WTC11 (cell line): Measurements from ENCODE around the gene NKX6-2. TPM values are rescaled to one million over a fixed set of nuclear protein-coding genes. Genes with fewer than 3 reads are reported as not detected.

Source experiments
- ATAC-seq: fragments of 200-7000 bp; cut with Tn5 transposase; 2 replicates; pipeline ENCODE4 v1.10.0; 2021; ENCODE audit warnings: mild to moderate bottlenecking, moderate library complexity
- CTCF ChIA-PET: fragments of 300-600 bp; sonication (Branson Sonifier 250); formaldehyde crosslinking; loops from one replicate; lab custom pipeline; 2021; ENCODE audit warnings: antibody characterized with exemption; lab: Charles Lee
- POLR2A ChIA-PET: fragments of 350-600 bp; sonication (Branson Sonifier 250); formaldehyde crosslinking; loops from one replicate; lab custom pipeline; 2021; ENCODE audit warnings: antibody characterized with exemption; lab: Charles Lee
- DNase-seq: peaks from one replicate; pipeline ENCODE4 v3.0.0; 2021; ENCODE audit warnings: low spot score
- H3K27ac Mint-ChIP-seq: 2 replicates; pipeline ENCODE4 v1.8.0; 2021; ENCODE audit warnings: mixed read lengths
- H3K27me3 Mint-ChIP-seq: 2 replicates; pipeline ENCODE4 v1.8.0; 2021; ENCODE audit warnings: low read depth, mild to moderate bottlenecking, moderate library complexity, mixed read lengths
- H3K36me3 Mint-ChIP-seq: 2 replicates; pipeline ENCODE4 v1.8.0; 2021; ENCODE audit warnings: mixed read lengths
- H3K4me1 Mint-ChIP-seq: 2 replicates; pipeline ENCODE4 v1.8.0; 2022; ENCODE audit warnings: mixed read lengths
- H3K4me3 Mint-ChIP-seq: 2 replicates; pipeline ENCODE4 v1.8.0; 2021; ENCODE audit warnings: mild to moderate bottlenecking, moderate library complexity, mixed read lengths
- H3K9me3 Mint-ChIP-seq: 2 replicates; pipeline ENCODE4 v1.8.0; 2021; ENCODE audit warnings: mixed read lengths
- CBFB ChIP-seq: sonication (generic); formaldehyde crosslinking; IDR thresholded peaks from 2 replicates; pipeline ENCODE4 v1.8.1; 2022; ENCODE audit warnings: mild to moderate bottlenecking, low read depth, missing genetic modification reagents
- CREM ChIP-seq: sonication (generic); formaldehyde crosslinking; IDR thresholded peaks from 2 replicates; pipeline ENCODE4 v1.8.1; 2022; ENCODE audit warnings: mild to moderate bottlenecking, missing genetic modification reagents, moderate library complexity
- ELF4 ChIP-seq: sonication (generic); formaldehyde crosslinking; IDR thresholded peaks from 2 replicates; pipeline ENCODE4 v1.8.1; 2022; ENCODE audit warnings: low read depth, mild to moderate bottlenecking, moderate library complexity, missing genetic modification reagents
- FOXP1 ChIP-seq: sonication (generic); formaldehyde crosslinking; IDR thresholded peaks from 2 replicates; pipeline ENCODE4 v1.8.0; 2022; ENCODE audit warnings: missing genetic modification reagents, mild to moderate bottlenecking, moderate library complexity, borderline replicate concordance
- FOXP4 ChIP-seq: sonication (generic); formaldehyde crosslinking; IDR thresholded peaks from 2 replicates; pipeline ENCODE4 v1.8.0; 2022; ENCODE audit warnings: mild to moderate bottlenecking, missing genetic modification reagents
- GRHL2 ChIP-seq: fragments of 250-450 bp; sonication (Bioruptor Pico); IDR thresholded peaks from 2 replicates; pipeline ENCODE4 v1.8.0; 2022; ENCODE audit warnings: mild to moderate bottlenecking, moderate library complexity; ENCODE audit not compliant: insufficient replicate concordance, severe bottlenecking
- JAZF1 ChIP-seq: fragments of 250-450 bp; sonication (Bioruptor Pico); IDR thresholded peaks from 2 replicates; pipeline ENCODE4 v1.9.0; 2021; ENCODE audit warnings: moderate library complexity, mild to moderate bottlenecking, inconsistent platforms
- JUN ChIP-seq: sonication (generic); formaldehyde crosslinking; IDR thresholded peaks from 2 replicates; pipeline ENCODE4 v1.8.0; 2023; ENCODE audit warnings: mild to moderate bottlenecking, missing genetic modification reagents
- NR3C1 ChIP-seq: sonication (generic); formaldehyde crosslinking; conservative IDR thresholded peaks from 2 replicates; pipeline ENCODE4 v1.8.1; 2023; ENCODE audit warnings: low read depth, mild to moderate bottlenecking, missing genetic modification reagents
- PRRX2 ChIP-seq: fragments of 250-450 bp; sonication (Bioruptor Pico); IDR thresholded peaks from 2 replicates; pipeline ENCODE4 v1.8.0; 2021; ENCODE audit warnings: mild to moderate bottlenecking
- RORB ChIP-seq: fragments of 250-450 bp; sonication (Bioruptor Pico); IDR thresholded peaks from 2 replicates; pipeline ENCODE4 v1.9.0; 2021; ENCODE audit warnings: mild to moderate bottlenecking
- ZNF138 ChIP-seq: sonication (generic); formaldehyde crosslinking; conservative IDR thresholded peaks from 2 replicates; pipeline ENCODE4 v1.8.1; 2022; ENCODE audit warnings: mild to moderate bottlenecking, moderate library complexity, missing genetic modification reagents
- ZNF219 ChIP-seq: sonication (generic); formaldehyde crosslinking; IDR thresholded peaks from 2 replicates; pipeline ENCODE4 v1.8.0; 2023; ENCODE audit warnings: missing genetic modification reagents, mild to moderate bottlenecking, borderline replicate concordance
- ZNF423 ChIP-seq: fragments of 250-450 bp; sonication (Bioruptor Pico); IDR thresholded peaks from 2 replicates; pipeline ENCODE4 v2.1.2; 2022; ENCODE audit warnings: mild to moderate bottlenecking, moderate library complexity
- ZNF425 ChIP-seq: fragments of 250-450 bp; sonication (Bioruptor Pico); conservative IDR thresholded peaks from 2 replicates; pipeline ENCODE4 v1.9.0; 2021; ENCODE audit warnings: mild to moderate bottlenecking
- ZNF671 ChIP-seq: fragments of 250-450 bp; sonication (Bioruptor Pico); IDR thresholded peaks from 2 replicates; pipeline ENCODE4 v1.8.0; 2021; ENCODE audit warnings: mild to moderate bottlenecking
- total RNA-seq: library from RNA; stranded (reverse); gene quantifications from 3 replicates; pipeline ENCODE4 v1.2.3, GENCODE V29; 2021
- TF ChIP-seq, protein P1 (sequence below): sonication (generic); formaldehyde crosslinking; IDR thresholded peaks from 2 replicates; pipeline ENCODE4 v1.8.1; 2023; ENCODE audit warnings: mild to moderate bottlenecking, missing genetic modification reagents
- TF ChIP-seq, protein P2 (sequence below): sonication (generic); formaldehyde crosslinking; IDR thresholded peaks from 2 replicates; pipeline ENCODE4 v1.8.0; 2023; ENCODE audit warnings: mild to moderate bottlenecking, missing genetic modification reagents
- TF ChIP-seq, protein P3 (sequence below): sonication (generic); formaldehyde crosslinking; IDR thresholded peaks from 2 replicates; pipeline ENCODE4 v1.8.1; 2022; ENCODE audit warnings: missing genetic modification reagents, borderline replicate concordance
- TF ChIP-seq, protein P4 (sequence below): sonication (generic); formaldehyde crosslinking; IDR thresholded peaks from 2 replicates; pipeline ENCODE4 v1.8.0; 2022; ENCODE audit warnings: mild to moderate bottlenecking, missing genetic modification reagents
- TF ChIP-seq, protein P5 (sequence below): sonication (generic); formaldehyde crosslinking; IDR thresholded peaks from 2 replicates; pipeline ENCODE4 v1.8.1; 2022; ENCODE audit warnings: mild to moderate bottlenecking, moderate library complexity, missing genetic modification reagents

The NKX6-2 gene
- total RNA-seq, 1 experiment from 2014 or later: 0.15 TPM

DNA sequence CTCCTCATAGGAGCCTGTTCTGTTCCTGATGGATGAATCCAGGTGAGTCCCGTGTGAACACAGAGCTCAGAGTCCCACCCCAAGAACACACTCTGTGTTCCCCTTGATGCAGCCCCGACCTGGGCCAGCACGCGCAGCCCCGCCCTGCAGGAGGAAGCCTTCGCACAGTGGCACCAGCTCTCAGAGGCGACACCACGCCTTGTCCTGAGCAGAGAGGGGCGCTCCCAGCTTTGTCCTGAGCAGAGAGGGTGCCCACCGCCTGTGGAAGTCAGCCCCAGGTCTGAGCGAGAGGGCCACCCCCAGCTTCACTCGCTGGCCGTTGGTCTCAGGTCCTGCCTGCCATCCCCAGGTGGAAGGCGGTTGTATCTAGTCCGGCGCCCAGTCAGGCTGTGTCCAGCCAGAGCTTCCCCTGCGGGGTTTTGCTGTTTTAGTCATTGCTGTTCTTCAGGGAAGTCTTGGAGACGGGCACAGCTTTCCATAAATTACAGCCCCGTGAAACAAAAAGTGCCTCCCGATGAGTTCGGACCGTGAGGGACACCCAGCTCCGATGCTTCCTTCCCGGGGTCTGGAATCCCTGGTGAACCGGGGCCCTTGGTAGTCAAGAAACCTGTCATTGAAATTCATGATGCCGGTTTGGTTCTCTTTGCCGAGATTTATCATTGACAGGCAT, 43.6 kb downstream of the NKX6-2 start (continued):
- no peak for TF ChIP-seq NR3C1
- TF ChIP-seq, protein P1, sequence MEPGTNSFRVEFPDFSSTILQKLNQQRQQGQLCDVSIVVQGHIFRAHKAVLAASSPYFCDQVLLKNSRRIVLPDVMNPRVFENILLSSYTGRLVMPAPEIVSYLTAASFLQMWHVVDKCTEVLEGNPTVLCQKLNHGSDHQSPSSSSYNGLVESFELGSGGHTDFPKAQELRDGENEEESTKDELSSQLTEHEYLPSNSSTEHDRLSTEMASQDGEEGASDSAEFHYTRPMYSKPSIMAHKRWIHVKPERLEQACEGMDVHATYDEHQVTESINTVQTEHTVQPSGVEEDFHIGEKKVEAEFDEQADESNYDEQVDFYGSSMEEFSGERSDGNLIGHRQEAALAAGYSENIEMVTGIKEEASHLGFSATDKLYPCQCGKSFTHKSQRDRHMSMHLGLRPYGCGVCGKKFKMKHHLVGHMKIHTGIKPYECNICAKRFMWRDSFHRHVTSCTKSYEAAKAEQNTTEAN (CRISPR knock-in tag): no peak

GRCh38 chr10:132740588-132740987, 45.4 kb downstream of the NKX6-2 start:
- H3K36me3 Mint-ChIP-seq: no peaks in the 10 kb centered on the region
- H3K9me3 Mint-ChIP-seq: no peaks in the 10 kb centered on the region
- peaks cover 10% of the 10 kb centered on the region for H3K4me1 Mint-ChIP-seq
- H3K27me3 Mint-ChIP-seq: no peaks in the 10 kb centered on the region
- ChIA-PET POLR2A (no interaction called here), CTCF (no interaction called here)
- ATAC-seq (no peak), DNase-seq (no peak)
- no peak overlapping the region for H3K4me3 Mint-ChIP-seq
- TF ChIP-seq PRRX2 (CRISPR knock-in tag) (no peak), FOXP1 (CRISPR knock-in tag) (no peak), CBFB (CRISPR knock-in tag) (no peak), ELF4 (CRISPR knock-in tag) (no peak), RORB (CRISPR knock-in tag) (no peak), FOXP4 (CRISPR knock-in tag) (no peak), JUN (no peak), GRHL2 (CRISPR knock-in tag) (no peak), ZNF138 (CRISPR knock-in tag) (no peak), JAZF1 (CRISPR knock-in tag) (no peak), CREM (CRISPR knock-in tag) (no peak), ZNF219 (CRISPR knock-in tag) (no peak)
- TF ChIP-seq, protein P2, sequence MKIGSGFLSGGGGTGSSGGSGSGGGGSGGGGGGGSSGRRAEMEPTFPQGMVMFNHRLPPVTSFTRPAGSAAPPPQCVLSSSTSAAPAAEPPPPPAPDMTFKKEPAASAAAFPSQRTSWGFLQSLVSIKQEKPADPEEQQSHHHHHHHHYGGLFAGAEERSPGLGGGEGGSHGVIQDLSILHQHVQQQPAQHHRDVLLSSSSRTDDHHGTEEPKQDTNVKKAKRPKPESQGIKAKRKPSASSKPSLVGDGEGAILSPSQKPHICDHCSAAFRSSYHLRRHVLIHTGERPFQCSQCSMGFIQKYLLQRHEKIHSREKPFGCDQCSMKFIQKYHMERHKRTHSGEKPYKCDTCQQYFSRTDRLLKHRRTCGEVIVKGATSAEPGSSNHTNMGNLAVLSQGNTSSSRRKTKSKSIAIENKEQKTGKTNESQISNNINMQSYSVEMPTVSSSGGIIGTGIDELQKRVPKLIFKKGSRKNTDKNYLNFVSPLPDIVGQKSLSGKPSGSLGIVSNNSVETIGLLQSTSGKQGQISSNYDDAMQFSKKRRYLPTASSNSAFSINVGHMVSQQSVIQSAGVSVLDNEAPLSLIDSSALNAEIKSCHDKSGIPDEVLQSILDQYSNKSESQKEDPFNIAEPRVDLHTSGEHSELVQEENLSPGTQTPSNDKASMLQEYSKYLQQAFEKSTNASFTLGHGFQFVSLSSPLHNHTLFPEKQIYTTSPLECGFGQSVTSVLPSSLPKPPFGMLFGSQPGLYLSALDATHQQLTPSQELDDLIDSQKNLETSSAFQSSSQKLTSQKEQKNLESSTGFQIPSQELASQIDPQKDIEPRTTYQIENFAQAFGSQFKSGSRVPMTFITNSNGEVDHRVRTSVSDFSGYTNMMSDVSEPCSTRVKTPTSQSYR (CRISPR knock-in tag): no peak
- H3K27ac Mint-ChIP-seq: no peak overlapping the region

- Mint-ChIP-seq H3K27me3 (no peaks in the 10 kb centered on the region), H3K27ac (0 out of 2 replicates have a peak overlapping the region, but pooled peaks have one; percentile 16), H3K9me3 (no peaks in the 10 kb centered on the region), H3K4me3 (no peak overlapping the region), H3K36me3 (no peaks in the 10 kb centered on the region), H3K4me1 (peaks cover 10% of the 10 kb centered on the region)
- no peak for DNase-seq
- ChIA-PET POLR2A (no interaction called here), CTCF (interaction anchor here (1.0 kb wide), 1 partner anchor 54 kb away, joined by 3 read pairs; no protein-coding TSS in a partner anchor)
- no peak for ATAC-seq
- TF ChIP-seq, protein P3, sequence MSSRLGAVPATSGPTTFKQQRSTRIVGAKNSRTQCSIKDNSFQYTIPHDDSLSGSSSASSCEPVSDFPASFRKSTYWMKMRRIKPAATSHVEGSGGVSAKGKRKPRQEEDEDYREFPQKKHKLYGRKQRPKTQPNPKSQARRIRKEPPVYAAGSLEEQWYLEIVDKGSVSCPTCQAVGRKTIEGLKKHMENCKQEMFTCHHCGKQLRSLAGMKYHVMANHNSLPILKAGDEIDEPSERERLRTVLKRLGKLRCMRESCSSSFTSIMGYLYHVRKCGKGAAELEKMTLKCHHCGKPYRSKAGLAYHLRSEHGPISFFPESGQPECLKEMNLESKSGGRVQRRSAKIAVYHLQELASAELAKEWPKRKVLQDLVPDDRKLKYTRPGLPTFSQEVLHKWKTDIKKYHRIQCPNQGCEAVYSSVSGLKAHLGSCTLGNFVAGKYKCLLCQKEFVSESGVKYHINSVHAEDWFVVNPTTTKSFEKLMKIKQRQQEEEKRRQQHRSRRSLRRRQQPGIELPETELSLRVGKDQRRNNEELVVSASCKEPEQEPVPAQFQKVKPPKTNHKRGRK (CRISPR knock-in tag): no peak
- TF ChIP-seq, protein P4, sequence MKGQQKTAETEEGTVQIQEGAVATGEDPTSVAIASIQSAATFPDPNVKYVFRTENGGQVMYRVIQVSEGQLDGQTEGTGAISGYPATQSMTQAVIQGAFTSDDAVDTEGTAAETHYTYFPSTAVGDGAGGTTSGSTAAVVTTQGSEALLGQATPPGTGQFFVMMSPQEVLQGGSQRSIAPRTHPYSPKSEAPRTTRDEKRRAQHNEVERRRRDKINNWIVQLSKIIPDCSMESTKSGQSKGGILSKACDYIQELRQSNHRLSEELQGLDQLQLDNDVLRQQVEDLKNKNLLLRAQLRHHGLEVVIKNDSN (CRISPR knock-in tag): no peak
- no peak for TF ChIP-seq ZNF423 (CRISPR knock-in tag)
- TF ChIP-seq, protein P5, sequence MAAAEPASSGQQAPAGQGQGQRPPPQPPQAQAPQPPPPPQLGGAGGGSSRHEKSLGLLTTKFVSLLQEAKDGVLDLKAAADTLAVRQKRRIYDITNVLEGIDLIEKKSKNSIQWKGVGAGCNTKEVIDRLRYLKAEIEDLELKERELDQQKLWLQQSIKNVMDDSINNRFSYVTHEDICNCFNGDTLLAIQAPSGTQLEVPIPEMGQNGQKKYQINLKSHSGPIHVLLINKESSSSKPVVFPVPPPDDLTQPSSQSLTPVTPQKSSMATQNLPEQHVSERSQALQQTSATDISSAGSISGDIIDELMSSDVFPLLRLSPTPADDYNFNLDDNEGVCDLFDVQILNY (CRISPR knock-in tag): no peak
- TF ChIP-seq ZNF671 (CRISPR knock-in tag): no peak
- no peak for TF ChIP-seq ZNF425 (CRISPR knock-in tag)
Measured at GRCh38 chr10:132739225-132739613, 46.7 kb downstream of the NKX6-2 start.
